GM19438 (cell line): ENCODE data around the gene PHF20.
"Not testable (repeated sequence)": the region's sequence is repeated elsewhere in the genome, so short reads cannot be mapped to it uniquely, and the experiment has no call there.

Experiments used
- ATAC-seq: cut with Tn5 transposase; IDR thresholded peaks from one replicate; pipeline ENCODE4 v1.9.1; 2021; ENCODE audit warnings: low read depth; ENCODE audit not compliant: unreplicated experiment

Gene PHF20

DNA sequence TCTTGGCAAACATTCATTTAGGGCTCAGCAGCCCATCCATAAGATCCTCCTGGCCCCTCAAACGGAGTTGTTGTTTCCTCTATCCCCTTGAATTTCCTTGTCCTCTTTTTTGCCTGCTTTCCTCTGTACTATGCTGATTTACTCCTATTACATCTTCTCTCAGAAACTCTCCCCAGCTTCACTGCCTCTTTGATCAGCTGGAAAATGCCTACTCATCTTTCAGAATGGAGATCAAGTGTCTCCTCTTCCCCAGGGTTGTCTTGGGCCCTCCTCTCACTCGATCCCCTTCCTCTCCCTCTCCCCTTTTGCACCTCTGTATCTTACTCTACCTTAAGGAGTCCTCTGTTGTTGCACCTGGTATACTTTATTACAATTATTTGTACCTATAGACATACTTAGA is 60.2 kb downstream of the PHF20 start:
- no peak for ATAC-seq

DNA sequence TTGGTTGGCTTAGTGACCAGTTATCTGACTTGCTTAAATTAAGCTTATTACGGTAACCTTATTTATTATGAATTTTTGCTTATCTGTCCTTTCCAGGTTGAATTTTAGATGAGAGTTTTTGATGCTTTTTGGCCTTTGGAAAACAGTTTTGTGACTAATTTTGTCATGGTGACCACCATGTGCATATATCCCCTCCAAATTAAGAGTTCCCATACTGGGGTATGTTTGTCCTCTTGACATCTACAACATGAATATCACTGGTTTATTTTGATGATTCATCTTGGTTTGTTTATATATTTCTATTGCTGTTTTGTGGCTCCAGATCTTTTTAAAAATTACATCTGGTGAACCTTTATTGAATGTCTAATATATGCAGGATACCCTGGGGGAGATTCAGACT is 61.4 kb downstream of the PHF20 start:
- no peak for ATAC-seq

DNA sequence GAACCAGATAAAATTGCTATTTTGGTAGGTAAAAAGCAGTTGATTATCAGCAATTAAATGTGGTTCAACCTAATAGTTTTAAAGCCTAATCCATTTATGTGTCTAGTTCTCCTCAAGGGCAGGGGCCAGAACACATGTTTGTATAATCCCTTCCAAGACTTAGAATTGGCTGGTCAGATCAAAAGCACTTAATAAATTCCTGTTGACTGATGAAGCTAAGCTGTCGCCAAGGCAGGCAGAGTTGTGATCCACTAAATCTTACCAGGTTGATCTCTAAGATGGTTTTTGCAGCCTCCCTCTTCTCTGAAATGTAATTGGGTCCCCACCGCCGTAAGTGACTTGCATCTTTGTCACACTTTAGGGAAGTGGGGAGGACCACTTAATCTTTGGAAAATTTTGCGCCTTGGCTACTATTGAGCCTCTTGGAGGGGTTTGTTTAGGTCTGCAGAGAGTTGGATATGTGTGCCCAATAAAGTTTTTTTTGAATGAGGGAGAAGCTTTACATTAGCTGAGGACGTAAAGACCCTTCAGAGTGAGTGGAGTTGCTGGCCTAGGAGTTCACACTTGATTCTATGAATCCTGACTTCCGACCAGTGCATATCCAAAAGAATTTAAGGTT is 65.9 kb downstream of the PHF20 start:
- no peak for ATAC-seq

DNA sequence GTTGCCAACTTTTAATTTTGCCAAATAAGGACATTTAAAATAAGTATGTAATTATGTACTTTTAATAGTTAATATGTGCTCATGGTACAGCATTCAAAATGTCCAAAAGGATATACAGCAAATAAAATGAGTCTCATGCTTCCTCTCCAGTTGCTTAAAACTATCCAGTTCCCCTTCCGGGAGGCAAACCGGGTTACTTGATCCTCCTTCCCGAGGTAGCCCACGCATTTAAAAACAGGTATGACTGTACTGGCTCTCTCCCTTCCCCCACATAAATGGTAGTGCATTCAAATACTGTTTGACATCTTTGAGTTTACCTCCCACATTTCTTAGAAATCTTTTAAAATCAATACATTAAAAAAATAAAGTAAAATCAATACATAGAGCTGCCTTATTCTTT is 66.4 kb downstream of the PHF20 start:
- ATAC-seq, result no peak

DNA sequence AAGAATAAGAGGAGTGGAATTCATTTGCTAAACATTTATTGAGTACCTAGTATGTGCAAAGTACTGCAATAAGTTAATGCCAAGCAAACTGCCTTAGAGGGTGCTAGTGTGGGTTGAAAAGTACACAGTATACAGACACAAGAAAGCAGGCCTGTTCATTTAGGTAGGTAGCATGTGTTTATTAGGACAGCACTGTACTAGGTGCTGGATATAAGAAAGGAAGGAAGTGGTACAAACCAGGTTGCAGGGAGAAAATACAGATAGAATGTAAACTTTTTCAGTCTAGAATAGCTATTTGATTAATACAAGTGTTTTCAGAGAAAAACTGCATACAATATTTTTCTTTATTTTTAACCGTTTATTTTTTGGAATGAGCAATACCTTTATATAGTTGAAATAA is 68.1 kb downstream of the PHF20 start:
- ATAC-seq, result no peak

DNA sequence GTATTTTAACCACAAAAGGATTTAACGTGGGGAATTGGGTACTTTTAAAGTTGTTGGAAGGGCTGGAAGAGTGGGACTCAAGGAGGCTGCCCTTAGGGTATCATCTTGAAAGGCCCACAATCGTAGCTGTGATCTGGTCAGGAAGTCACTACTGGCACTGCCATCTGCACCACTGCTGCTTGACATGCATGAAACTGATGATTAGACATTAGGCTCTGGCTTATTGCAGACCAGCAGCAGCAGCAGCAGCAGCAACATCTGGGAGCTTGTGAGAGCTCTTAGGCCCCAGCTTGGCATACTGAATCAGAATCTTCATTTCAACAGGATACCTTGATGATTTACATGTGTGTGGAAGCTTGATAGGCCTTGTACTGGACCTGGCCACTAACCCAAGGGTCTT is 68.6 kb downstream of the PHF20 start:
- no peak for ATAC-seq

DNA sequence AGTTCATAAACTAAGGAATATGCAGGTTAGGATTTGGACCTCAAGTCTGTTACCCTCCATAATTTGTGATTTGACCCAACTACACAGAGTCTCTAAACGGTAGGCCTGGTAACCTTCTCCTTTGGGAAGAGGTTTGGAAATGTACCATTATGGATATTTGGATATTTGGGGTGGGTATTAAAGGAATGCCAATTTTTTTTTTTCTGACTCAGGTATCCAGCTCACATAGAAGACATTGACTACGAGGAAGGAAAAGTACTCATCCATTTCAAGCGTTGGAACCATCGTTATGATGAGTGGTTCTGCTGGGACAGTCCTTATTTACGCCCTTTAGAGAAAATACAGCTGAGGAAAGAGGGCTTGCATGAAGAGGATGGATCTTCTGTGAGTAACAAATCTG is 70.5 kb downstream of the PHF20 start:
- ATAC-seq, result no peak

DNA sequence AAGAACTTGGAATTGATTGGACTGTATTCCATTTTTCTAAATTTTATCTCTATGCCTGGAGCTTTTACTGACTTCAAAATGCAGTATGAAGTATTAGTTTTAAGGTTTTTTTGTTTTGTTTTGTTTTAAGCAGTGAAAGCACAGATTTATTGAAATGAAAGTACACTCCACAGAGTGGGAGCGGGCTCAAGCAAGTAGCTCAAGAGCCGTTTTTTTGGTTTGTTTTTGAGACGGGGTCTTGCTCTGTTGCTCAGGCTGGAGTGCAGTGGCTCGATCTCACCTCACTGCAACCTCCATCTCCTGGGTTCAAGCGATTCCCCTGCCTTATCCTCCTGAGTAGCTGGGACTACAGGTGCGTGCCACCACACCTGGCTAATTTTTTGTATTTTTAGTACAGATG is 72.1 kb downstream of the PHF20 start:
- ATAC-seq, result not testable (repeated sequence)

DNA sequence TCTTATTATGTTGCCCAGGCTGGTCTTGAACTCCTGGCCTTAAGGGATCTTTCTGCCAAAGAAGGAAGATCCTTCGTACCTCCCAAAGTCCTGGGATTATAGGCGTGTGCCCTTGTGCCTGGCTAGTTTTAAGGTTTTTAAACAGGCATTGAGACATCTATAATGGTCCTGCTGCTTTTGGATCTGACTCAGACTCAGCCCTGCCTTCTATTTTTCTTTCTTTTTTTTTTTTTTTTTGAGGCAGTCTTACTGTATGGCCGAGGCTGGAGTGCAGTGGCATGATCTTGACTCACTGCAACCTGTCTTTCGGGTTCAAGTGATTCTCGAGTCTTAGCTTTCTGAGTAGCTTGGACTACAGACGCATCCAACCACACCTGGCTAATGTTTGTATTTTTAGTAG is 73.7 kb downstream of the PHF20 start:
- no peak for ATAC-seq

DNA sequence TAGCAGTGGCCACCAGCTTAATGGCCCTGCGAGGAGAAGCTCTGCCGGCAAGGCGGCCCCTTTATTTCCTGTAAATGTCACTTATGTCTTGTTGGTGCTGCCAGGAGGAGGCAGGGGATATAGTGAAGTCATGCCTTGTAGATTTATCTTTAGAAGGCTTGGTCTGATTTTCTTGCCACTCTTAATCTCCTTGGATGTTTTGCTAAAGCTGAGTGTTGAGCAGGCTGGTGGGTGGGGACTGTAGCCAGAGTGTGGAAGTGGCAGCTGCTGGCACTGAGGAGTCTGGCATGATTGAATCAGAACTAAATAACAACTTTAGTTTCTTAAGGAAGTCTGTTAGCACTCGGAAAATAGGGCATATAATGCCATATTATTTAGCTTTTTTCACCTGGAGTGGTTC is 77.9 kb downstream of the PHF20 start:
- ATAC-seq, result no peak

DNA sequence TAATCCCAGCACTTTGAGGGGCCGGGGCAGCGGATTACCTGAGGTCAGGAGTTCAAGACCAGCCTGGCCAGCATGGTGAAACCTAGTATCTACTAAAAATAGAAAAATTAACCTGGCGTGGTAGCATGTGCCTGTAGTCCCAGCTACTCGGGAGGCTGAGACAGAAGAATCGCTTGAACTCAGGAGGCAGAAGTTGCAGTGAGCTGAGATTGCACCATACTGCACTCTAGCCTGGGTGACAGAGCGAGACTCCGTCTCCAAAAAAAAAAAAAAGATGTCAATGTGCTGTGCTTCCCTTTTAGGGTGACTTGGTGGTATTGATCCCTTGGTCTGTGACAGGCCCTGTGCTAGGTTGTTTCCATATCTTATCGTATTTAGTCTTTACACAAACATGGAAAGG is 79.8 kb downstream of the PHF20 start:
- not testable (repeated sequence) for ATAC-seq

DNA sequence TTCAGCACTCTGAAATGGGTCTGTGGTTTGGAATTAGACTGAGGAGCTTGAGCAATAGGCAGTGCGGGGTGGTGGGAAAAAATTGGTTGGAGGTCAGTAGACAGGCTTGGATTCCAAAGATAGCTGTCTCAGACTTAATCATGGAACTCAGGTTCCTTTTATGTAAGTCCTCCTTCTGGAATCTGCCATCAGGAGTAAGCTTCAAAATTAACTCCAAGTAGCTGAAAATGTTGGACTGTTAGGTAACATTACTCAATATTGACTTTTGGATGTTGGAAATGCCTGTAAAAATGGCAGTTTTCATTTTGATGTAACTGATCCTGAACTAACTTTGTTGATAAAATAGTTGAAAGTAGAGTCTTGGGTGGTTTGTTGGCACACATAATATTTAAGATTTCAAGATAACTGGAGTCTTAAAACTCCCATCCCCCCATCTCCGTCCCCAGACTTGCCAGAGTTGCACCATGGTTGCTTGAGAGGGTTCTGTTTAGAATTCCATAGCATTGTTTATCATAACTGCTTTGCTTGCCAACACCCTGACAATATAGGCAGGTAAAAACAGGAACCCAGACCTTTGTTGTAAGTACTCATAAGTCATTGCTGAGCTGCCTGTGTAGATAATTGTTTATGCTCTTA is 83.0 kb downstream of the PHF20 start:
- no peak for ATAC-seq

DNA sequence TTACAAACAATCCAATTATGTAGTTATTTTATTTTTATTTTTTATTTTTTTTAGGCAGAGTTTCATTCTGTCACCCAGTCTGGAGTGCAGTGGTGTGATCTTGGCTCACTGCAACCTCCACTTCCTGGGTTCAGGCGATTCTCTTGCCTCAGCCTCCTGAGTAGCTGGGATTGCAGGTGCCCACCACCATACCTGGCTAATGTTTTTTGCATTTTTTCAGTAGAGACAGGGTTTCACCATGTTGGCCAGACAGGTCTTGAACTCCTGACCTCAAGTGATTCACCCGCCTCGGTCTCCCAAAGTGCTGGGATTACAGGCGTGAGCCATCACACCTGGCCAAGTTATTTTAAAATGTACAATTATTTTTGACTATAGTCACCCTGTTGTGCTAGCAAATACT is 83.8 kb downstream of the PHF20 start:
- not testable (repeated sequence) for ATAC-seq

DNA sequence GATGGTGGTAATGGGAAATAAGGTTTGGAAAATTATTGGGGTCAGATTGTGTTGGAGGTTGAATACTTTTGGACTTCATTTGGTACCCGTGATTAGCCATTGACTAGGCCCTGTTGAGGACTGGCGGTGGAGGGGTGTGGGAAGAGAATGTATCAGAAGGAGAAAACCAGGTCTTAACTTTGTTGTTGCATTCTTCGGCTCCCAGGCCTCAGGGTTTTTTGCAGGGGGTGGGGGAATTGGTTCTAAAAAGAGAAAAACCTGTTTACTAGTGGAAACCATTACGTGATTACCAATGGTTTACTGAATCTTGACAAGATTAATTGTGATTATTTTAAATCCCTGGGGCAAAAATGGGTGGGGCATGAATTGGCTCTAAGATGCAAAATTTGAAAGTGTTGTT is 85.1 kb downstream of the PHF20 start:
- ATAC-seq, result no peak

DNA sequence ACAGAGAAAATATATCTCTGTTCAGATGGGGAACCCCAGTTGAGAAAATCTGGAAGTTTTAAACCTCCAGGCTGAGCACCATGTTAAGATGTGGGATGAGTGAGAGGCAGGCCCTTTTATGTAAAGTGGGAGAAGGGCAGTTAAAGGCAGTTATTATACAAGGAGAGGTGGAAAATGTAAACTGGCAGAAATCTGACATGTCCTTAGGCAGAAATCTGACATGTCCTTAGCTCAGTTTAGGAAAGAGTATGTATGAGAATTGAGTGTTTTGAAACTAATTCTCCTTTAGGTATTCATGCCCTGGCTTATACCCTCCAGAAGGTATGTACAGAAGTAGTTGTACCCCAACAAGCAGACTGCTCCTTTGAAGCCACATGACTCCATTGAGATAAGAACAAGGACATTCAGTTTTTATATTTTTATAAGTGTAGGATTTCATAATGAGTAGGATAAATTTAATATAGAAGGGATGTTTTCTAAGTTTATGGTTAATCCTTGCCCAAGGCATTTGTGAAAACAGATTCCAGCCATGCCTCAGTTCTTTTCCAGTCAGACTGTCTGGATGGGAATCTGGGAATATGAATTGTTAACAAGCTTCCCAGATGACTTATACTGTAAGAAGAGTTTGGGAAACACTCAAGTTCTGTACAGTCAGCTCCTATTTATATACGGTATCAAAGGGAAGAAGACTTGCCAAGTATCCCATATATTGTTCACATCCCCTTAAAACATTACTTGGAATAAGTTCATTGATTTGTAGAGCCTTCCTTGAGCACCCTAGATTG is 94.8 kb downstream of the PHF20 start:
- no peak for ATAC-seq

DNA sequence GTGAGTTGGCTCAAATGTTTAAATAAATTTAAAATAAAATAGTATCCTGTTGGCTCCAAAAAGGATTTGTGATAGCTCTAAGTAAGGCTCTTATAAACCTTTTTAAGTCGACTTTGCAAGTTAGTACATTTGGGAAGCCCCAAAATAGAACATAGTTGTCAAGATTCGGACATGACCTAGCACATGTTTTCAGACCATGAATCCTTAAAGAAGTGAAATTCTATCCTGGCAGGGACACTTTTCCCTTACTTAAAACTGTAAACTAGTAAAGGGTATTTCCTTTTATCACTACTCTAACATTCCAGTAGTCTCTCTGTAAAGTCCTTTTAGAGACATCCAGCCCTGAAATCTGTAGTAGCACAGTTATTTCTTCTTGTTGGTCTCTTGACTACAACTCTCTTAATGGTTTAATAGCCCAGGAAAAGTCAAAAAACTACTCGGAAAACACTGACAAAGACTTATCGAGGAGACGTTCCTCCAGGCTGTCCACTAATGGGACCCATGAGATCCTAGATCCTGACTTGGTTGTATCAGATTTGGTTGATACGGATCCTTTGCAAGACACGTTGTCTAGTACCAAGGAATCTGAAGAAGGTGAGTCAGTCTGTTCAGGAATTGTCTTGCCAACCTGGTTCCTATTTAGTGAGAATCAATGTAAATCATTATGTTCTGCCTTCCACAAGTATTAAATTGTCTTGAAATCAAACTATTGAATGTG is 98.9 kb downstream of the PHF20 start:
- no peak for ATAC-seq

DNA sequence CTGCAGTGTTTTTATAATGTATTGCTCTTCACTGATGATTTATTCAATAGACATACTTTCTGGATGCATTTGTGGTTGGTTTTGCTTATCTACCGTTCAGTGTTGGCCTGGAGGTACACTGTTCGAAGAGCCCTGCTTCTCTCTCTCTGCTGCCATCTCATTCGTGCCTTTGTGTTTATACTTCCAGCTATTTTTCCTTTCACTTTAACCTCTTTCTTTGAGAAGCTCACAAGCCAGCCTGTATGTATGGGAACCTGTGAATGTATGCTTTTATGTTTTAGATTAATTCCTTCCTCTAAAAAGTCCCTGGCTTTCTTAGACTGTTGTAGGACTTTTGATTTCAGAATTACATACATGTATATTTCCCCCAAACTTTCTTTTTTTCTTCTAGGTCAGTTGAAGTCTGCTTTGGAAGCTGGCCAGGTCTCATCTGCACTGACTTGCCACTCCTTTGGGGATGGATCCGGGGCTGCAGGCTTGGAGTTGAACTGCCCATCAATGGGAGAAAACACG is 99.5 kb downstream of the PHF20 start:
- no peak for ATAC-seq

DNA sequence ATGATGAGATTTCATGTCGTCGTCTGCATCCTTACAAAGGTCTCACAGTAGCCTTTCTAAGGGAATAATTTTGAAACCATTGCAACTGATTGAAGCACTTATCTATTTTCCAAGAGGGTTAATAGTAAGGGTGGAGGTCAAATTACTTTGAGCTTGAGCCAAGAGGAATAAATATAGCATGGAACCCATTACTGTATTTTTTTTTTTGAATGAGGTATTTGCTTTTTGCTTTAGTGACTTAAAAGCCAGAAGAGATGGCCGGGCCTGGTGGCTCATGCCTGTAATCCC is 104.2 kb downstream of the PHF20 start:
- ATAC-seq, result no peak

DNA sequence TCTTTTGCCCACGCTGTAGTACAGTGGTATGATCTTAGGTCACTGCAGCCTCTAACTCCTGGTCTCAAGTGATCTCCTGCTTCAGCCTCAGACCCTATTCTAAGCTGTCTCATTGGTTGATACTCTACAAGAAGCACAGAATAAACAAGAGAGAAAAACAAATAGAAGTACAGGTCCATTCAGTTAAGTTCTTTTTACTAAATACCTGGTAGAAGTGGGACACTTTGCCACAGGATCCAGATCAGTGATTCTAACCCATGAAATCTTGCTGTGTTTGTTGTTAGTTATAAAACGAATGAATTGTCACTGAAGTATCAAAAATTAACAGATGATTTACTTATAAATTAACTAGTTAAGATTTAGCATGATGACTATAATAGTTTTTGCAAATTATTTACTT is 105.8 kb downstream of the PHF20 start:
- ATAC-seq, result no peak

DNA sequence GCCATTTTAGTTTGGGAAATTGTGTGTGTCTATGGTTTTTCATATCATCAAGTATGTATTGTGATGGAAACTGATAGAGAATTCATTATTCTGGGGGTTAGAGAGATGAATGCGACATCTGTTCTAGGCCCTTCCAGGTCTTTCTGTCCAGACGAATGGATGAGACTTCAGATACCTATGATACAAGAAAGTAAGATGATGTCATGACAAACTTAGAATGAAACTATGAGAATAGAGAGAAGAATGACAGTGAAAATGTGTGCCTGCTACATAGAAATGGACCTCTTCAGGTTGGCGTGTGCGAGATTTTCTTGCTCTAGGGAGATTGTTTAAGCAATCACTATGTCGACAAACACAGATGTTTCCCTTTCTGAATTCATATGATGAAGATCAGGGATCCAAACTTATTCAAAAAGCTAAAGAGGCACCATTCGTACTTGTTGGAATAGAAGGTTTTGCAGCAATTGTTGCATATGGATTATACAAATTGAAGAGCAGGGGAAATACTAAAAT is 106.4 kb downstream of the PHF20 start:
- ATAC-seq, result no peak

DNA sequence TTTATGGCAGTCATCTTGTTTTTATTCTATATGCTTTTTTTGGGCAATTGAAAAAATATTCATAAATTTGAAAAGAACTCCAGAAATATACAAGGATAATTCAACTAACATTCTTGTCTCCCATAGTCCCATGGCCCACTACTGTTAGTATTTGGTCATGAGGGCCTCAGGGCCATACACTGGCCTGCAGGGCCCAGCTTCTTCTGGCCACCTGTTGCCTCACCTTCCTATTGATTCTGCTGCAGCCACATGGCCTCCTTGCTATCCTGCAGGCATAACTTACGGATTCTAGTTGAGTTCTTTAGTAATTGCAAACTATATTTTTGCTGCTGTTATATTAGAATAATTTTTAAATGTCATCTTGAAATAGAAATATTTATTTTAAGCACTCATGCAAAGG is 109.9 kb downstream of the PHF20 start:
- ATAC-seq, result no peak
